ENCODE data around the gene ALKBH6. TPM values are rescaled to one million over a fixed set of nuclear protein-coding genes. Genes with fewer than 3 reads are reported as not detected.

ALKBH6 gene
- total and polyA plus RNA-seq, 8 donors: 8.8 to 187 (median 19.7) TPM

DNA sequence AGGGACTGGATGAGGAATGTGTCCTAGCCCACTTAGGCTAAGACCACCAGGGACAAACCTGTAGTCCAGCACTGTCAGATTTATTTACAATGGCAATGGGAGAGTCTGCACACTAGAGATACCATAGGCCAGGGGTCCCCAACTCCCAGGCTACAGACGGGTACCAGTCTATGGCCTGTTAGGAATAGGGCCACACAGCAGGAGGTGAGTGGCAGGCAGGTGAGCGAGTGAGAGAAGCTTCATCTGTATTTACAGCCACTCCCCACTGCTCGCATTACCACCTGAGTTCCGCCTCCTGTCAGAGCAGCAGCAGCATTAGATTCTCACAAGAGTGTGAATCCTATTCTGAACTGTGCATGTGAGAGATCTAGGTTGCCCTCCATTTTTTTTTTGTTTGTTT, 37.6 kb upstream of the ALKBH6 start:
- H3K27ac ChIP-seq: peak overlapping the region in 1 of 5 donors; percentile 96
- no peak for TF ChIP-seq POLR2AphosphoS5 (IDR thresholded peaks at IDR 0.05)
- no peak for TF ChIP-seq POLR2A (IDR thresholded peaks at IDR 0.05)
- TF ChIP-seq EP300 (IDR thresholded peaks at IDR 0.05): no peak
- no peak overlapping the region for H3K4me3 ChIP-seq
- no peaks in the 10 kb centered on the region for H3K36me3 ChIP-seq
- H3K9me3 ChIP-seq: no peaks in the 10 kb centered on the region
- H3K27me3 ChIP-seq: no peaks in the 10 kb centered on the region
- no peak for DNase-seq
- WGBS, 5 donors: 86 to 95% (median 90%) methylated on average over 4 of the region's 4 CpGs
- intact Hi-C loops (cut with DNase I; ENCODE audit: low total_unique reads): no loop called here
- peaks cover 11 to 28% (median 25%) of the 10 kb centered on the region in 4 donors for H3K4me1 ChIP-seq

DNA sequence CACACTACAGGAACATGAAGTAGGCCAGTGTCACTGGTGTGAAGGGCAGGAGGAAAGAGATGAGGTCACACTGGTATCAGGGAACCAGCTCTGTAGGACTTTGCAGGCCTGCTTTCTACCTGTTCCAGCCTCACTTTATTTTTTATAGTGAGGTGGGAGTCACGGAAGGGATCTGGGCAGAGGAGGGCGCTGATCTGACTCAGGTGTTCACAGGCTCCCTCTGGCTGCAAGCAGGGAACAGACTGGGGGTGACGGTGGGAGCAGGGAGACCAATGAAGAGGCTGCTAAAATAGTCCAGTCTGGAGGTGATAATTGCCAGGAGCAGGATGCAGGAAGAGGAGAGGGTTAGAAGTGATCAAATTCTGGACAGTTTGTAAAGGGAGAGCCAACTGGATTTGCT, 37.2 kb upstream of the ALKBH6 start:
- peak in 1 of 2 donors; percentile 58 for DNase-seq
- no peaks in the 10 kb centered on the region for H3K9me3 ChIP-seq
- WGBS, 5 donors: 36 to 47% (median 42%) methylated on average over 3 of the region's 3 CpGs
- intact Hi-C loops (cut with DNase I; ENCODE audit: low total_unique reads): no loop called here
- TF ChIP-seq POLR2AphosphoS5 (IDR thresholded peaks at IDR 0.05) (no peak), POLR2A (IDR thresholded peaks at IDR 0.05) (no peak)
- TF ChIP-seq, protein P1, sequence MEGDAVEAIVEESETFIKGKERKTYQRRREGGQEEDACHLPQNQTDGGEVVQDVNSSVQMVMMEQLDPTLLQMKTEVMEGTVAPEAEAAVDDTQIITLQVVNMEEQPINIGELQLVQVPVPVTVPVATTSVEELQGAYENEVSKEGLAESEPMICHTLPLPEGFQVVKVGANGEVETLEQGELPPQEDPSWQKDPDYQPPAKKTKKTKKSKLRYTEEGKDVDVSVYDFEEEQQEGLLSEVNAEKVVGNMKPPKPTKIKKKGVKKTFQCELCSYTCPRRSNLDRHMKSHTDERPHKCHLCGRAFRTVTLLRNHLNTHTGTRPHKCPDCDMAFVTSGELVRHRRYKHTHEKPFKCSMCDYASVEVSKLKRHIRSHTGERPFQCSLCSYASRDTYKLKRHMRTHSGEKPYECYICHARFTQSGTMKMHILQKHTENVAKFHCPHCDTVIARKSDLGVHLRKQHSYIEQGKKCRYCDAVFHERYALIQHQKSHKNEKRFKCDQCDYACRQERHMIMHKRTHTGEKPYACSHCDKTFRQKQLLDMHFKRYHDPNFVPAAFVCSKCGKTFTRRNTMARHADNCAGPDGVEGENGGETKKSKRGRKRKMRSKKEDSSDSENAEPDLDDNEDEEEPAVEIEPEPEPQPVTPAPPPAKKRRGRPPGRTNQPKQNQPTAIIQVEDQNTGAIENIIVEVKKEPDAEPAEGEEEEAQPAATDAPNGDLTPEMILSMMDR (IDR thresholded peaks at IDR 0.05): peak in 2 of 7 experiments; percentile 17 to 27
- peak overlapping the region in 1 of 5 donors; percentile 96 for H3K27ac ChIP-seq
- H3K27me3 ChIP-seq: no peaks in the 10 kb centered on the region
- no peaks in the 10 kb centered on the region for H3K36me3 ChIP-seq
- H3K4me1 ChIP-seq: peaks cover 11 to 32% (median 27%) of the 10 kb centered on the region in 4 donors
- no peak overlapping the region for H3K4me3 ChIP-seq

DNA sequence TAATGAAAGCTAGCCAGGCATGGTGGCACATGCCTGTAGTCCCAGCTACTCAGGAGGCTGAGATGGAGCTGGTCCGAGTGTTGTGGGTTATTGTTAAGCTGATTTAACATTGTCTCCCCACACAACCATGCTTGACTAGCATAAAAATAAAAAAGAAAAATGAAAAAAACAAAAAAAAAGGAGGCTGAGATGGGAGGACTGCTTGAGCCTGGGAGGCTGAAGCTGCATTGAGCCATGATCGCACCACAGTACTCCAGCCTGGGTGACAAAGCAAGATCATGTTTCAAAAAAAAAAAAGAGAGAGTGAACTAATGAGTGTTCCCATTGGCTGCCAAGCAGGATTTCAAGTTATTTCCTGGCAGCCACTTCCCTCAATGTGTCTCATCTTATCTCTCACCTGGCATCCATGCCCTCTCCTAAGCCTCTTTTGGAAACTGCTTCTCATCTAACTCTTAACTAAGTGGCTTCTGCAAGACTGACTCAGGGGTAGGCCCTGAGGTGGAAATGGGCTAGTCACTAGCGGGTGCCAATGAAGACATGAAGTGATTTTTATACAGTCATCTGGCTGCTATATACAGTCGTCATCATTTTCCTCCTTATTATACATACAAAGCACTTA, 35.2 kb upstream of the ALKBH6 start:
- Histone ChIP-seq H3K27me3 (no peaks in the 10 kb centered on the region), H3K36me3 (no peaks in the 10 kb centered on the region), H3K9me3 (no peaks in the 10 kb centered on the region), H3K4me3 (no peak overlapping the region), H3K4me1 (peaks cover 0 to 24% (median 18%) of the 10 kb centered on the region in 4 donors), H3K27ac (no peak overlapping the region)
- no peak for DNase-seq
- no peak for TF ChIP-seq POLR2AphosphoS5 (IDR thresholded peaks at IDR 0.05)
- no peak for TF ChIP-seq EP300 (IDR thresholded peaks at IDR 0.05)
- TF ChIP-seq POLR2A (IDR thresholded peaks at IDR 0.05): no peak
- TF ChIP-seq, protein P1 (IDR thresholded peaks at IDR 0.05): no peak
- intact Hi-C loops (cut with DNase I; ENCODE audit: low total_unique reads): no loop called here
- WGBS, 5 donors: 93 to 97% (median 94%) methylated on average over 4 of the region's 4 CpGs

DNA sequence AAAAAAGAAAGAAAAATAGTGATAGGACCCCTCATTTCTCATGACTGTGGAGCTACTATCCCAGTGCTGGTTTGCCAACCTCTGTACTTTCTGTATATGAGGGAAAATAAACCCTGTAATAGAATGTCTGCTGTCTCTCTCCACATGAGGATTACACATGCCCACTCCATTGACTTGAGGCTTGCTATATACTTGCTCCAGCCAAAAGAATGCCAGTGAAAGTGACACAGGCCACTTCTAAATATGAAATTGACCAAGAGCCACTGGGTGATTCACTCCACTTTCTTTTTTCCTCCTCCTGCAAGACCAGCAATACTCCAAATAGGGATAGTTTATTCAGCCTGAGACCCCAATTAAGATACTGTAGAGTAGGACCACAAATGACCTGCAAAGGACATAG, 33.8 kb upstream of the ALKBH6 start:
- H3K4me1 ChIP-seq: peaks cover 0 to 21% (median 10%) of the 10 kb centered on the region in 4 donors
- no peaks in the 10 kb centered on the region for H3K36me3 ChIP-seq
- intact Hi-C loops (cut with DNase I; ENCODE audit: low total_unique reads): no loop called here
- no peak for DNase-seq
- TF ChIP-seq, protein P1 (IDR thresholded peaks at IDR 0.05): no peak
- no peak for TF ChIP-seq POLR2AphosphoS5 (IDR thresholded peaks at IDR 0.05)
- TF ChIP-seq EP300 (IDR thresholded peaks at IDR 0.05): no peak
- TF ChIP-seq POLR2A (IDR thresholded peaks at IDR 0.05): no peak
- no peak overlapping the region for H3K27ac ChIP-seq
- H3K4me3 ChIP-seq: no peak overlapping the region
- no peaks in the 10 kb centered on the region for H3K9me3 ChIP-seq
- no peaks in the 10 kb centered on the region for H3K27me3 ChIP-seq

DNA sequence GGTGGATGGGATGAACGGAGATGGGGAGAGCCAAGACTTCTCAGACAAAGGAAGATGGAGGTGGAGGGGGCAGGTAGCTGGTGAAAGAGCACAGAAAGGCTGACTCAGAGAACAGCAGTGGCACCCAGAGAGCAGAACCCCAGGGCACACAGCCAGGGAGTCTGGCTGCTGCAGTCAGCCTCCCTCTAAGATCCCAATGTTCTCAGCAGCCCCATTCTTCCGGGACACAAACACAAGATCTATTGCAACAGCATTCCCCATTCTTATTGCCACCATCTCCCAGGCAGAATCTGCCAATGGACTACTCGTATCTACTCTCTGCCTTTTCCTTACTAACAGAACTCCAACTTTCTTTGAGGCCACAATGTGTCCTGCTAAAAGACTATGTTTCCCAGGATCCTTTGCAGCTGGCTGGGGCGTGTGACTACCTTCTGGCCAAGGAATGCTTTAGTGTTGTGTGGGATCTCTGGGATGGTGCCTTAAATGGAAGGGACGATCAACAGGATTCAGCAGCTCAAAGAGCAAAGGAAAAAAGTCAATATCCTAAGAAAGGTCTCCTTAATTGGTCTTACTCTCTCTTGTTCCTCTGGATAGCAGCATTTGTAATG, 32.5 kb upstream of the ALKBH6 start:
- peaks cover 0 to 29% (median 8%) of the 10 kb centered on the region in 4 donors for H3K4me1 ChIP-seq
- H3K4me3 ChIP-seq: no peak overlapping the region
- H3K36me3 ChIP-seq: no peaks in the 10 kb centered on the region
- 81 to 88% (median 86%) methylated on average over 5 of the region's 5 CpGs for WGBS, 5 donors
- no peak for DNase-seq
- intact Hi-C loops (cut with DNase I; ENCODE audit: low total_unique reads): no loop called here
- TF ChIP-seq, protein P1 (IDR thresholded peaks at IDR 0.05): no peak
- TF ChIP-seq EP300 (IDR thresholded peaks at IDR 0.05): no peak
- peak overlapping the region in 3 of 5 donors; percentile 21 to 47 (median 26) for H3K27ac ChIP-seq
- no peaks in the 10 kb centered on the region for H3K9me3 ChIP-seq
- no peaks in the 10 kb centered on the region for H3K27me3 ChIP-seq
